NCI-H2171 (cell line): ENCODE measurements around the gene DNAJB11.

Experiments
- DNase-seq: peaks from one replicate; lab custom pipeline; 2025; lab: John Stamatoyannopoulos, UW

The DNAJB11 gene

DNA sequence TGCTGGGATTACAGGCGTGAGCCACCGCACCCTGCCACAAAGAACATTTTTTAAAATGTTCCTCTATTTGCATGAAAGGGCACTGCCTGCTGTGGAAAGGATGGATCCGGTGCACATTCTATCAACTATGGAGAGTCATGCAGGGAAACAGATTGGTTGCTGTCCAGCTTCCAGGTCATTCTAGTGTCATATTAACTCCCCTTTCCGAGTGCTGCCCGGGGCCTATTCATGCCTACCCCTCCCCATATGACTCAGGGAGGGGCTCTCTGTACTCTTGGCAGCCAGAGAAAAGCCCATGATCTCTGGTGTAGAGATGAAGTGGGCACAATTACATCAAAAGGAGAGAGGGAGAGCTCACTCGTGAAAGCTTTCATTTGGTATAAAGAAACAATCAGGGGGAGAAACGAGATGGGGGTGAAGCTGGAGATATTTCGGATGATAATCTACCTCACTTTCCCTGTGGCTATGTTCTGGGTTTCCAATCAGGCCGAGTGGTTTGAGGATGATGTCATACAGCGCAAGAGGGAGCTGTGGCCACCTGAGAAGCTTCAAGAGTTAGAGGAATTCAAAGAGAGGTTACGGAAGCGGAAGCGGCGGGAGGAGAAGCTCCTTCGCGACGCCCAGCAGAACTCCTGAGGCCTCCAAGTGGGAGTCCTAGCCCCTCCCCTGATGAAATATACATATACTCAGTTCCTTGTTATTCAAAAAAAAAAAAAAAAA lies 26.2 kb downstream of the DNAJB11 start:
- DNase-seq: no peak

DNA sequence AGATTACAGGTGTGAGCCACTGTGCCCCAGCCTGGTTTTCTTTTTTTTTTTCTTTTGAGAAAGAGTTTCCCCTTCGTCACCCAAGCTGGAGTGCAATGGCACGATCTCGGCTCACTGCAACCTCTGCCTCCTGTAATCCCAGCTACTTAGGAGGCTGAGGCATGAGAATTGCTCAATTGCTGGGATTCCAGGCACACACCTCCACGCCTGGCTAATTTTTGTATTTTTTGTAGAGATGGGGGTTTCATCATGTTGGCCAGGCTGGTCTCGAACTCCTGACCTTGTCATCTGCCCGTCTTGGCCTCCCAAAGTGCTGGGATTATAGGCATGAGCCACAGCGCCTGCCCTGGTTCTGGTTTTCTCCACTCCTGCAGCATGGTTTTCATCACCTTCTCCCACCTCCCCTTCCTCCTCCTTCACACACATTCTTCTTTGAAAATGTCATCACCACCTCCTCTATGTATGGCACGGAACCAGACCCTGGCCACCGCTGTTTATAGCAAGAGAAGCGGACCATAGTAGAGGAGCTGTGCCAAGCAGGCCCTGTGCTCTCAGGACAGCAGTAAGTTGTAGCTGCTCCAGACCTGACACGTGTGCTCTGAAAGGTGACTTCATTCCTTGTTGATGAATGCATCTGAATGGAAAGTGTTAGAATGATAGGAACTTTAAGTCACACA lies 27.7 kb downstream of the DNAJB11 start:
- no peak for DNase-seq

DNA sequence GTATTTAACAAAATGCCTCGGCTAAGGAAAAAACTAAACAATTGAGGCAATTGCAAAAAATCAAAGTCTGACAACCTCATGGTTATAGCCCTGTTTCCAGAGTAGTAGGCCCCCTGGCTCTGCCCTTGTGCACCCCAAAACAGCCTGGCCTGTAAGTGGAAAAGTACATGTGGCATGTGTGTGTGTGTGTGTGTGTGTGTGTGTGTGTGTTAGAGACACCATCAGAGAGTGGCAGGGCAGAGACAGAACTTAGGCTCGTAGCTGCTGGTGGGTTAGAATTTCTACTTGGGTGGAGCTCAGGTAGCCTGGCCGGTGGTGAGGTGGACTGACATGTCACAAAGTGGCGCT lies 28.2 kb downstream of the DNAJB11 start:
- no peak for DNase-seq

DNA sequence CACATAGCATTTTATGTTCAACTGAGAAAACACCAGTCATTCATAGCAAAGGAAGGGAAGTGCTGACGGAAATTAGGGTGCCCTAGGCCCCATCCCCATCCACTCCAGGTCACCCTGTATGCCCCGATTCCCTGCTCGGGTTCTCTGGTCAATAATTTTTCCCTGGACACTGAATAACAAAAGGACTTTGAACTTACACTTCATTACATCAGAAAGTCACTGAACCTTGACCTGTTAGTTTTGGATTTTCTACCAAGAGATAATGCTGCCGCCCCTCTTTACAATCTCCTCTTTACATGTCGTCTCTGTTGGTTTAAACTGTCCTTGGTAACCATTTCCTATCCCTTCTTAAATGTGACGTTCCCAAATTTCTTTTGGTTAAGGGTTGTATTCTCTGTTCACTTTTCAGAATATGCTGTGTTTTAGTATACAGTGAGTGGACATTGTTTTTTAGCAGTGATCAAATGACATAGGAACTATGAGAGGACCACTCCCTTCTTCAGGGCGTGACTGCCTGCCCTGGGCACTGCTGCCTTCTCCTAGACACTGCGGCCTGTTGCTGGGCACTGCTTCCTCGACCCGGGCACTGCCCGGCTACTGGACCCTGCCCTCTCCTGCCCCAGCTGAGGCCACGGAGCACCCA lies 28.7 kb downstream of the DNAJB11 start:
- no peak for DNase-seq

DNA sequence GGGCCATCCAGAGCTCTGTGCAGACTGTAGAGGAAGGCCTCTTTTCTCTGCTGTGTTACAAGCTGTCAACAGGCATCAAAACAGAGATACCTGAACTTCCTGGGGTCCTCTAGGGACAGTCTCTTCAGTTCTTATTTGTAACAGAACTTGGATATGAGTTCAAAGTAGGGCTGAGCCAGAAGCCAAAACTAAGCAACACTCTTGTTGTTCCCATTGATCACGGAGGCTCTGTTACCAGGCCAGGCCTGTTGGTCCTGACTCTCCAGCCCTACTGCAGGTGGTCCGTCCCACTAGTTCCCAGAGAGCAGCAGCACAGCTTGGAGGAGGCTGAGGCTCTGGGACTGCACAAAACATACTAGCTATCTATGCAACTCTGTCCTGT lies 29.3 kb downstream of the DNAJB11 start:
- DNase-seq: no peak

DNA sequence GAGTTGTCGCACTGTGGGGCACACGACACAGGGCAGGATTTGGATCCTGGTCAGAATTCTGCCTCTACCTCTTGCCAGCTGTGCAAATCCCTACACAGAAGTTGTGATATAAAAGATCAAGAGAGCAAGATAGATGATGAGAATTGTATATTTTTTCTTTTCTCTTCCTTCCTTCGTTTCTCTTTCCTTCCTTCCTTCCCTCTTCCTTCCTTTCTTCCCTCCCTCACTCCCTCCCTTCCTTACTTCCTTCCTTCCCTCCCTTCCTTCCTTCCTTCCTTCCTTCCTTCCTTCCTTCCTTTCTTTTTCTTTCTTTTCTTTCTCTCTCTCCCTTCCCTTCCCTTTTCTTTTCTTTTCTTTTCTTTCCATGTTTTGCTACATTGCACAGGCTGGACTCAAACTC lies 30.4 kb downstream of the DNAJB11 start:
- no peak for DNase-seq

DNA sequence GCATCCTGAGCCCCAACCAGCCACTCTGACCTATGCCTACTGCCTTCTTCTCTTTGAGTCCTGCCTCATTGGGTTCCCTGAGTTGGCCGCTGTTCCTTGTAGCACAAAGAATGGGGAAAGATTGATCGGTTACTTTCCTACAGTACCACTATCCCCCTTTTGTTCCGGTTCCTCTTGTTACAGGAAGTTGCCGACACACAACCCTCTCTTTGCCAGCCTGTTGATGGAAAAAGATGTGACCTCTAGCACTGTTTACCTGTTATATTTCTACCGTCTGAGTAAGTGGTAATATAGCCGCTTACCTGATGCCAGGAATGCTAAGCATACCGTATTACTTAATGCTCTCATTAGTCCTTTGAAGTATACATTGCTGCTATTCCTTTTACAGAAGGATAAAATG lies 32.6 kb downstream of the DNAJB11 start:
- DNase-seq: no peak

DNA sequence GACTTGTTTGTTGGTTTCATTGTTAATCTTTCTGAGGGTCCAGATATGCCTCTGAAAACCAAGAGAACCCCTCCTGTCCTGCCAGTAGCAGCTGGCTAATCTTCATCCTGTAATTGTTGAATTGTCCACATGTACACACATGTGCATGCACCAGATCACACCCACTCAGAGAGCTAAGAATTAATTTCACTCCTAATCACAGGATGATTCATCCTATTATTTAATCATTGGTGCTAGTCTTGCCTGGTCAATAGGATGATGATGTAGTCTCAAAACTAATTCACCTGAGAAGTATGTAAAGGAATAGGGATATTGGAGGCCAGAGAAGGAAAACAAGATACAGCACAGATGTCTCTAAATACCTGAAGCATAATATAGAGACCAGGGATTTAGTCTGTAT lies 34.6 kb downstream of the DNAJB11 start:
- DNase-seq: no peak

DNA sequence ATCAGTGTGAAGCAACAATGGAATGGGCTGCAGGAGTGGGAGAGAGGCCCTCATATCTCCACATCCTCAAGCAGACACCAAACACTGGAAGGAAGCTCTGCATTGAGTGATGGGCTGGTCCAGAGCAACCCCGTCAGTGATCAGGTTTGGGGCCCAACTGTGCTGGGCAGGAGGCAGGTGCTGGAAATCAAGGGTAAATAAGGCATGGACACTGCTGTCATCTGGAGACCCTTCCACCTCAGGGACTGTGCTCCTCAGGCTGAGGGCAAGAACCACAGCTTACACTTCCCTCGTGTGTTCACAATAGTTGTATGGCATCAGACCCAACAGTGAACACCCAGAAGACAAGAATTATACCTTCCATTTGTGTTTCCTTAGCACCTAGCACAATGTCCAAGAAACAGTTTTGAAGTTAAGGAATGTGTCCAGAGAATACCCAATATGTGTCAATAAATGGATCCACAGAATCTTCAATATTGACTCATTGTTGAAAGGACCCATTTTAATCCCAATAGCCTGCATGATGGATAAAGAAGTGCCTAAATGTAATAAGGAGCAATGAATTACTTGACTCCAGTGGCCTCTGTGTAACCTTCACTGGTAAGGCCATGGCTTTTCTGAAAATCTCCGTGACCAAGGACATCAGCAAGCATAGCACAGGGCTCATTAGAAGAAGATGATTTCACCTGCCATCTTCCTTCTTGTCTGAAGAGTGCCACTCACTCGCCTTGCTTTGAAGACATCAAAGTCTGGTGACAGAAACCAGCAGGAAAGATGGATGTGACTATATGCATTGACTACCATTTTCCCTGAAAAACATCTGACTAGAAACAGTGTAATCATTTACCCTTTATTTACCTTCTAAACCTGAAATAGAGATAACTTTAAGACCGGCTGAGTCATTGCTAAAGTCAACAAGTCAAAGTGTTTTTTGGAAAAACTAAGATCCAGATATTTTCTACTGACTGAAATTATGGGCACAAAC lies 35.3 kb downstream of the DNAJB11 start:
- no peak for DNase-seq

DNA sequence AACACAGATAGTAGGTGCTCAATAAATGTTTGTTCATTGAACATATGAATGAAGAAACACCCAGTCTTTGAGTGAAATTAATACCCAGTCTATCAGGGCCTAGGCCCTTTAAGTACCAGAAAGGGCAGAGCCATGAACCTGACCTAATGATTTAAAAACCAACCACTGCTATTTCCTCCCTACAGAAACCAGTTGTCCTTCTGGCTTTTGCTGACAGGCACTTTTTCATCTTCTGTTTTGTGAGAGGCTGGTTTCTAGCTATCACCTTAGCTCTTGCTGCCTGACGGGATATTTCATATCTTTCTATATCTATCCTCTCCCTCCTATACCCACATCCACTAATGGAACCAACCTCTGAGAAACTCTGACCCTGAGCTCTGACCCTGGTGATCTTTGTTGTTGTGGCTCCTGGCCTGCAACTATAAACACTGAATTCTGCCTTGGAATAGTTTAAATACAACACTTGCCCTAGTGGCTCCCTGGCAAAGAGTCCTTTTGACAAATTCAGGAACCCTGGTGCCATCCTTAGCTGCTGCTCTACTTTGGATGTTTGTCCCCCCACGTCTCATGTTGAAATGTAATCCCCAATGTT lies 38.2 kb downstream of the DNAJB11 start:
- no peak for DNase-seq

DNA sequence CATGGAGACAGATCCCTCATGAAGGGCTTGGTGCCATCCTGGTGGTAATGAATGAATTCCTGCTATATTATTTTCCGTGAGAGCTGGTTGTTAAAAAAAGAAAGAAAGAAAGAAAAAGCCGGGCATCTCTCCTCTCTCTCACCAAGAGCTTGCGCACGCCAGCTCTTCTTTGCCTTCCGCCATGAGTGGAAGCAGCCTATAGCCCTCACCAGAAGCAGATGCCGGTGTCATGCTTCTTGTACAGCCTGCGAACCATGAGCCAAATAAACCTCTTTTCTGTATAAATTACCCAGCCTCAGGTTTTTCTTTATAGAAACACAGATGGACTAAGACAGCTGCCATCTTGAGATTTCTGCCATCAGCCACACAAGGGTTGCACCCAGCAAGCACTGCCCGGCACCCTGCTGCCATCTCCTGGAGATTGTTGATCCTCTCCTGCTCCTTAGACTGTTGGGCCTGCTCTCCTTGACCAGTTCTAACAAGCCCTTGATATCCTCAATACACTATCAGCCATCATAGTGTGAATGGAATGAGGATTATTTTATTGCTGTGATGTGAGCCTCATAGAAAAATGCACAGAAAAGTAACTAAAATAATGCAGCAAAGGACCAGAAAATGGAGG lies 38.8 kb downstream of the DNAJB11 start:
- DNase-seq: no peak

DNA sequence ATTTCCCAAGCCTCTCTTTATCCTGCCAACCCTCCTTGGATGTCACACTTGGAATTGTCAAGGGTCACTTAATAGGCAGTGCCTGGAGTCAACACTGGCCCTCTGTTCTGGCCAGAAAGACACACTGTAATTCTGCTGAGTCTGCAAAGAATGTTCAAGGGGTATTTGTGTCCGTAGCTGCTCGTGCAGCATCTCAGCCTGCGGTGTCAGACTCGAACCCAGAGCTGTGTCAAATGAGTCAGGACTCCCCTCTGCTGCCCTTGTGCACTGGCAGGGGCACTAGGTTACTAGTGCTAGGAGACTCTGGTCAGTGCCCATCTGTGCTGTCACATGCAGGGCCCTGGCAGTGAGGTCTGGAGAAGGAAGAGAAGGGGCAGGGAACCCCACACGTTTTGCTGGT lies 41.5 kb downstream of the DNAJB11 start:
- no peak for DNase-seq

DNA sequence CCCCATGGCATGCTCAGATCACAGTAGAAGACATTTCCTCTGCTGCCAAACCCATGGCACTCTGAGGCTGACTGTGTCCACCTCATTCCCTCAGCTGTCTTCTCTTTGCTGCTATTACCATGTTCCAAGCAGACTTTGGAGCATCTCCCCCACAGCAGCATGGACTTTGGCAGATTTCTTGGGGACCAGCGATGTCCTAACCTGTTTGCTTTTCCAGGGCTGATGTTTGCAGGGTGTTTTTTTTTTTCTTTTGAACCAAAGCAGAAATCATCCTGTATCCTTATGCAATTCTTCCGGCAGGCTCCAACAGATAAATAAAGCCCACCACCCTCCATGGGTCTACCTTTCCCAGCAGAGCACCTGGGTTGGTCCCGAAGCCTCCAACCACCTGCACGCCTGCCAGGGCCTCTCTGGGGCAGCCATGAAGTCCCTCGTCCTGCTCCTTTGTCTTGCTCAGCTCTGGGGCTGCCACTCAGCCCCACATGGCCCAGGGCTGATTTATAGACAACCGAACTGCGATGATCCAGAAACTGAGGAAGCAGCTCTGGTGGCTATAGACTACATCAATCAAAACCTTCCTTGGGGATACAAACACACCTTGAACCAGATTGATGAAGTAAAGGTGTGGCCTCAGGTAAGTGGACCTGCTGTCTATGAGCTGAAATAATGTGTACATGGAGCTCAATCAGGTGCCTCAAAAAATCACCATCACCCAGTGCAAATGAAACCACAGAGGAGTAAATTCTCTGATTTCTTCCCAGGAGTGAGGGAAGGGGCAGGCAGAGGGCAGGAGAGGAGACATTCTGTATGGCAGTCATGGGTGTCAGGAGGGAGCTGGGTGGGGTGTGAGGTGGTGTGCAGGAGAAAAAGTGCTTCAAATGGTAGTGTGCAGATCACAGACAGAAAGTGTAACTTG lies 42.5 kb downstream of the DNAJB11 start, which contains the start of gene AHSG:
Gene AHSG (plus strand): TSS at position 340 of the 916 bp plus-strand sequence. CDS start 82 bp downstream, at position 422.
- DNase-seq: no peak

DNA sequence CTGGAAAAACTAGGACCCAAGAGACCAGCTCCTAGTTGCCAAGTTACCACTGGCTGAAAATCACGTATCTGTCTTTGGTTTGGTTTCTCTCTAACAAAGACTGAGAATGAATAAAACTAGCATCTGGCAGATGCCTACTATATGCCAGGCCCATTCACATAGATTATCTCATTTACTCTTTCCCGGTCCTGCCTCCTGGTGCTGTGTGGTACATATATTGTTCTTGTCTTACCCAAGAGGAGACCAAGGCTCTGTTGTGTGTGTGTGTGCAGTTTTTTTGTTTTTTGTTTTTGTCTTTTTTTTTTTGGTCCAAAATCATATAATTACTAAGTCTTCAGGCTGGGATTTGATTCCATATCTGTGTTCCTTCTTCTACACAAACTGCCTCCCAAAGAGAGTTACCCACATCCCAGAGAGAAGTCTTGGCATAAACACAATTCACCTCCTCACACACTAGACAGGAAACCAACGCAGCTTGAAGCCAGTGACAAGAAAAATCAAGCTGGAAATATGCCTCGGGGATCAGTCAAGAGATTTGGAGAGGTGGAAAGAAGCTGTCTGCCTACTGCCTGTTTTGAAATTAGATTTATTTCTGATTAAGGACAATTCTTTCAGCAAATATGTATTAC lies 43.2 kb downstream of the DNAJB11 start:
- DNase-seq: no peak

DNA sequence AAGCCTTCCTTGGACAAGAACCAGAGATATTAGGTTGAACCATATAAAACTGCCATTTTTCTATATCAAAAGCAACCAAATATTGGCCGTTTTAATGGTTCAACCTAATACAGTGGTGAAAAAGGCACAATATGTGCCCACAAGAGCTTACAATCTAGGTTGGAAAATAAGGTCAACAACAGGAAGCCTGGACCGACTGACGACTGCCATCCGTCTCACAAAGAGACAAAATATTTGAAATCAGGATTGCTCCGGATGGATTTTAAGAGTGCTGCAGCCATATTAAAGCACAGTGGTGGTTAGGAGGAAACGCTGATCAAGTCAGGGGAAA lies 43.7 kb downstream of the DNAJB11 start:
- DNase-seq: no peak

DNA sequence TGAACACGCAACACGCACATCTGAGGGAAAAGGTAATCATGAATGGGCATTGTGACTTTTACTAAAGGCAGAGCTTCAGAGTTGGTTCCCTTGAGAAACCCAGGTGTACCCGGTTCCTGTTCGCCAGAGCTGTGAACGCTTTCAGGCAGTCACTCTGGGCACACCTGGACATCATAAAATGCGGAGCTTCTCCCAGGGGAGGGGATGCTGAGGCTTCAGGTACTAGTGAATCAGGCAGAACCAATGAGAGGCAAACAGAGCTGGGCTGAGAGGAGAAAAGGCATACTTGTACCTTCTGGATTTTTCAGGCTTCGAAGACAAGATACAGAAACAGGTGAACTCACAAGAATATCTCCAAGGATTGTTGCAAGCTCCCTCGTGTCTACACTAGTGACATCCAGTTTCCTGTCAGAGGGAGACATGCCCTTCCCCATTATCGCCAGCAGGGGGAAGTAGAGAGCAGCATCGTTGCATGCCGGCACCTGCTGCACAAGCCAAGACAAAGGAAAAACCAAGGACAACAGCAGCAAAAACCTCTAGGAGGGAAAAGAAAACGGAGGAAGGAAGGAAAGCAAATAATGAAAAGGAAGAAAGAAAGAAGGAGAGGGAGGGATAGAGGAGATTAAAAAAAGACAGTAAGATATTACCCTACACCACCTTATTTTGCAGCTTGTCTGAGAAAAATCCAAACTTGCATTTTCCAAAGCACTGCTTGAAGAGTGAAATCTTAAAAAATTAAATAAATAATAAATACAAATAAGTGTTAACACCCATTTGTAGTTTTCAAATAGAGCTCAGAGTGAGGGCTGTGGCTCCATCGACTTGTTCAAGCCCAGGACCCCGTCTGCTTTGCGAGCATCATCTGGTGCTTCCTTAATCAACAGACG lies 44.3 kb downstream of the DNAJB11 start:
- no peak for DNase-seq

DNA sequence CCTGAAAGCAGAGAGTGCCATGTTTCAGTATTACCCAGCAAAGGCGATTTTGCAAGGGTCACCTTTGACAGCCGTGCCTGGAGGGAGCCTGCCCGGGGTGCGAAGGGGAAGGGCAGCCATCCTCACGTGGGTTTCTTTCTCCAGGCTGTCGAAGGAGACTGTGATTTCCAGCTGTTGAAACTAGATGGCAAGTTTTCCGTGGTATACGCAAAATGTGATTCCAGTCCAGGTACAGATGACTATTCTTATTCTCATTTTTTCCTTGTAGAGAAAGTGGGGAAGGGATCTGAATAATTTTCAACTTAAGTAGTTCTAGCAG lies 45.7 kb downstream of the DNAJB11 start:
- DNase-seq: no peak

DNA sequence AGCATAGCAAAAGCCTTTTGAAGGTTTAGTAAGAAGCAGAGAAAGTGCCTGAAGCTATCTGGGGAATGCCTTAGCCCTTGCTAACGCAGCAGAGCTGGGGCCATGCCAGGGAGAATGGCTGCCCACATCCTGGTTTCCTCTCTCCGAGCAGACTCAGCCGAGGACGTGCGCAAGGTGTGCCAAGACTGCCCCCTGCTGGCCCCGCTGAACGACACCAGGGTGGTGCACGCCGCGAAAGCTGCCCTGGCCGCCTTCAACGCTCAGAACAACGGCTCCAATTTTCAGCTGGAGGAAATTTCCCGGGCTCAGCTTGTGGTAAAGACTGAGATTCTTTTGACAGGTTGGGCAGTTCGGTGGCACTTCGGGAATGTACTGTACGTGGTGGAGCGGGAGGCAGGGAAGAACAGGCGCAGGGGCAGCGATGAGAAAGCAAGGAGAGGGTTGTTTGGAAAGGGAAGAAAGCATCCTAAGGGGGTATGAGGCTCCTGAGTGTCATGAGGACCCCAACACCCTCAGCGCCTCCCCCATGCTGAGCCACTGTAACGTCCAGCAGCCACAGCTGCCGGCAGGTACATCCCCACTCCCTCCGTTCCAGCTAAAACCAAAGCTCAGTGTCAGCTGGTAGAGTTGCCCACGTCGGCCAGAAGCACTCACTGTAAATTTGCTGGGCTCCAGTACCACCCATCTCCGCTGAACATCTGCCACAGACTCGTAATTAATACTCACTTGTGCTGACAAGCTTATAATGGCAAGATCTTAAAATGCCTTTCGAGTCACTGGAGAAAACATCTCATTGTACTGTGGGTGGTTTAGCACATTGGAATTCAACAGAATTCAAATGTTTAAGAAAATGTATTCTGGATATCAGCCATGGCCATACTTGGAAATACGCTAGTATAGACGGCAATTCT lies 46.8 kb downstream of the DNAJB11 start:
- peak; percentile 37 for DNase-seq
